Limb (tissue), 2 donors: ENCODE data around the gene ZNF76.

Experiments used
- DNase-seq, 2 donors: peaks; one replicate each; pipeline ENCODE4 v3.0.0-alpha.2; 2016; ENCODE audit errors: extremely low spot score in 2 of 2

ZNF76 gene

GRCh38 chr6:35259194-35259947 lies at the start of gene ZNF76:
Gene ZNF76 (plus strand): TSS chr6:35259735. CDS start chr6:35281152, 21,417 bp downstream.
- peak; percentile 96 to 100 for DNase-seq

GRCh38 chr6:35213298-35213791 lies 46.2 kb upstream of the ZNF76 start:
- DNase-seq, result peak in 1 of 2 donors; percentile 73

- DNase-seq, result peak; percentile 52 to 82
These were observed 45.4 kb upstream of the ZNF76 start, which contains the start of gene SCUBE3 for GRCh38 chr6:35213824-35214756. Gene SCUBE3 (plus strand): TSS chr6:35213956. CDS start chr6:35214419, 463 bp downstream.

DNA sequence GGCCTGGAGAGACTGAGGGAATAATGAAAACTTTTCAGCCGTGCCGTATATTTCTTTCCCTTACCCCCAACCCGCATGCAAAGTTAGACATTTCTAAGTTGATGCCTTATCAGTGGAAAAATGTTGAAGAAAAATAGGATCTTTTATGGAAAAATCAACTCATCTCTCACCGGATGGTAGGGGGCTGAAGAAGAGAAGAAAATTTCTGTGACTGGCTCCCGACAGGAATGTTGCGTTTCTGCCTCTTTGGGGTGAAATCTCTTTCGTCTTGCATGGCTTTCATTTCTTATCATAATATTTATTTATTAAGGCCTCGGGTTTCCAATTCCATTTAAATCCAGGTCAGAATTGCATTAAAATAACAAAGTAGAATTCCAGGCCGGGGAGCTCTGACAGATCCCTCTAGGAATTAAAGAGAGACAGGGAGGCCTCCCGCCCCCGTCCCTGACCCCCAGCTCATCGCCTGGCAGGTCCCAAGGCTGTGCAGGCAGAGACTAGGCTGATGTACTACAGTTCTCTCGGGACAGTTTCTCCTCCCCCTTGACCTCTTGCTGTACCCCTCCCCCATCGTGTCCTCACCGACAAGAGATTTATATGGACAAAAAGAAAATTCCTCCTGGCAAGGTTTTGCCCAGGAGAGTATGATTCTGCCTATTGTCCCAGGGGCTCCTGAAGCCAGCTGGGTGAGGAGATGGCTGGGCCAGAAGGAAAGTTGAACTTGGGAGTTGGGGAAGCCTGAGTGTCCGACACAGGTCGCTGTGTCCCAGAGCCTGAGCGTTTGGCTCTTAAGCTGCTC lies 44.5 kb upstream of the ZNF76 start:
- DNase-seq, result no peak

DNA sequence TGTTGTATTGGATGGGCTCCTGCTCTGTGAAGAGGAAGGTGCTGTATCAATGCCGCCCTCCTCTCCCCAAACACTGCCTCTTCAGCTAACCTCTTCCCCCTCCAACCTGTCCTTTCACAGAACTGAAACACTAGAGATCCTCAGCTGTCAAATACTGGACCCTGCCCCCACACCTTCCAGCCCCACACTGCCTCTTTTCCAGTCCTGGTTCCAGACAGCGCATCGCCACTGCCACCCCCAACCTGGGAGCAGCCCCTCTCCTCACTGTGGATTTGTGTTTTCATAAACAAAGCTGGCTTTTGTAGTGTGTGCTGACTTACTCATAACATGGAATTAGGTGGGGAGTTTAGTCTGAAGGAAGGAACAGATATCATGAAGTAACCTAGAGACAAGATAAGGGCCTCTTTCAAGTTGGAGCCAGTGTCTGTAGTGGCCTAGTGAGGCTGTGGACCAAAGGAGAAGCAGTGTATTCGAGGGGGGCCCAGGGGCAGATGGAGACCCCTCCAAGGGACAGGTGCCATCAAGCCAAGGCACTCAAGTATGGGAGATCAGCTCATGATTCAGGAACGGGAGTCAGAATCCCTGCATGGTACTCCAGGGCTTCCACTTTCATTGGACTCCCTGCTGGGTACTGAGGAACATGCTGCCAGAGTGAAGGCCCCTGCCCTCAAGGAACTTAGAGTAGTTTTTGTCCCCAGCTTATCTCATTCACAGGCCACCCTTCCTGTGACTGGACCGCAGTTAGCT lies 43.7 kb upstream of the ZNF76 start:
- DNase-seq, result no peak

DNA sequence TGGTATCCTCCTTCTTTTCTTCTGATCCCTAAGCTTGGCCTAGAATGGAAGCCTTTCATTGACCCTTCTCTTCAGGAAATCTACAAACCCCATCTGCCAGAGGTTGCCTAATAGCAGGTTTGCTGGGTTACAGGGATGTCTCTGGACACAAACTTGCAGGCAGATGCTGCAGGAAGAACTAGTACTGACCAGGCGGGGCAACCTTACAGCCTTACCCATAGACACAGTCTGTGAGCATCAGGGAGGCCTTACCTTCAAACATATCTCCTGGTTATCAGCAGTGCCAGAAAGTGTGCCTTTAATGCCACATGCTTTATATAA lies 43.2 kb upstream of the ZNF76 start:
- DNase-seq, result no peak

DNA sequence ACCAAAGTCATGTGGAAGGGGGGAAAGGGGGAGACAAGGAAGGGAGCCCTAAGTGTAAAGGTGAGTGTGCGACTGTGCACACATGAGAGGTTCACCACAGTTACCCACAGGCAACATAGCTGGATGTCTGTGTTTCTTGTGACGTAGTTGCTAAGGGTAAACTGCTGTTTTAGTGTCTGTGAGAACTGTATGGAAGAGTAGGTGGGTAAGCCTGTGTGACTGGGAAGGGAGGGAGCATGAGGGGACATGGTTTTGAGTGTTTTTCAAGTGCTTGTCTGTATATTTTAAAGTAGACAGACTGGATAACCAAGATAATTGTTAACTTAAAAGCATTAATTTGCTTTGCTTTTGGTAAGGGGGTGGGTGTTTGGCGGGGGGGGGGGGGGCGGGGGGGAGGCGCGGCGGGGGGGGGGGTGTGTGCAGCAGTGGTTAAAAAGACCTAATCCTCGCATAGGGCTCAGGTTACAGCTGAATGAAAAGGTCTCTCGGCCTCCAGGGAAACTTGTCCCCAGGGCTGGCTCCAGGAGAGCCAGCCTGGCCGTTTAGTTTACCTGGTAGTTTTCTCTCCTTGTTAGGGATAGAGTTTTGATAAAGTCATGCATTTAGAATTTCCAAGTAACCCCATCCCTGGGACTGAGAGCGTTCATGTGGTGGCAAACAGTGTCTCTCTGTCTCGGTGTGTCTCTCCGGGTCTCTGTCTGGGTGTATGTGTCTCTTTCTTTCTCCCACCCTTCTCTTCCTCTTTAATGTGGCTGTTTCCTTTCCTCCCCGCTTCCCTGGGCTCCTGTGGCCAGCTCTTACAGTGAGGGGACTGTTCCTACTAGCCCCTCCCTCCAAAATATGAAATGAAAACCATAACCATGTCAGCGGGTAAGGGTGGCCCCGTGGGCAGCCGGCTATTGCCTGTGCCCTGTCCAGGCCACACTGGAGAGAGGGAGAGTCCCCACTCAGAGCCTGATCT lies 42.4 kb upstream of the ZNF76 start:
- DNase-seq, result no peak

- no peak for DNase-seq
These were observed 41.5 kb upstream of the ZNF76 start for GRCh38 chr6:35218021-35218420.

GRCh38 chr6:35218456-35218855 lies 41.1 kb upstream of the ZNF76 start:
- DNase-seq, result no peak

DNA sequence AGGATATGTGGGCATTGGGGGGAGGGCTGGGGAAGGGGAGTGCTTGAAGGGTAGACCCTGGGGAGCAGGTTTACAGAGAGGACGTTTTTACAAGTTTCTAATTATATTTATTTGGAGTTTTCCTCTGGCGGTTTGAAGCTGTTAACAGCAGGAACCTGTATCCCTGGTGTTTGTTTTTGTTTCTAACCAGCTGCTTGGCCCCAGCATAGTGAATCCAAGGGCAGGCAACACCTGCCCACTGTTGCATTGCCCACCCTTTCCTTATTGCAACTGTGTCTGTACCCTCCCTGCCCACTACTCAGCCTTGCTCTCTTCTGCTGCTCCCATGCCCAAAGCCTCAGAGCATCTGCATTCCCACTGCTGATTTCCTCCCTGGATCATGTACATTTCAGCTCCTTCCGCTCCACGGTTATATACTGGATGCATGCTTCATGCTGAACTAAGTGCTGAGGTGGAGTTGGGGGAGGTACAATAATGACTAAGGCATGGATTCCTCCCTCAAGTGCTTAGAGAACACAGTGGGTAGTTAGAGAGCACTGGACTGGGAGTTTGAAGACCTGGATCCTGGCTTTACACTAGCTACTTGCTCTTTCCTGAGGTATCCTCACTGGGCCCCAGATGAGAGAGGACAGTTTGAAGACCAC lies 39.7 kb upstream of the ZNF76 start:
- DNase-seq, result no peak

DNA sequence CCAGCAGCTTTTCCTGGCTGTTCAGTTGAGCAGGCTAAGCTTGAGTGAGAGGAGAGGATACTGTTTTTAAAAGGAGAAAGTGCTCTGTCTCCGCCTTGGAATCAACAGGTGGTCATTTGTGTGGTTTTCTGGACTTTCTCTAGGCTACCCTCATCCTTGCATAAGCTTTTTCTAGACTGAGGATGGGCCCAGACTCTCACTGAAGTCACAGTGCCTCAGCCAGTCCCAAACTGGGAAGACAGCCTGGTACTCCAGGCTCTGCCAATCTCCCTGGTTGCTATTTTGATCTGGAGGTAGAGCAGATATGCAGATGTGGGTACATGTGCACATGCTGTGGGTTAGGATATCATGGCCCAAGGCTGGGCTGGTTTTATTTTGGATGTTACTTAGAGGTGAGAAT lies 38.8 kb upstream of the ZNF76 start:
- DNase-seq, result no peak

DNA sequence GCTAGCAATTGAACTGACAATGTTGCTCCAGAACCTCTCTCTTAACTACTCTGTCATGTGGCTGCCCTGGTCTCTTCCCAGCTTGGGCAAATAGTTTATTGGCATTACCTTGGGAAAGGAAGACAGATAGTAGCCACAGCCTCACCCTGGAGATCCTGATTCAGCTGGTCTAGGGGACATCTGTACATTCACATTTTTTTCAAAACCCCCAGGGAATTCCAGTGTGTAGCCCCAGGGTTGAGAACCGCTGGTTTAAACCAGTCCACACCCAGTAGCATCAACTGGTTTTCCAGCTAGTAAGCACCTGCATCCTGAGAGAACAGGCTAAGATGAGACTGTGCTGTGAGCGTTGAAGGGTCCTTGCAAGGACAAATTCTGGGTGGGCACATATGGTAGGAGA lies 36.1 kb upstream of the ZNF76 start:
- no peak for DNase-seq

DNA sequence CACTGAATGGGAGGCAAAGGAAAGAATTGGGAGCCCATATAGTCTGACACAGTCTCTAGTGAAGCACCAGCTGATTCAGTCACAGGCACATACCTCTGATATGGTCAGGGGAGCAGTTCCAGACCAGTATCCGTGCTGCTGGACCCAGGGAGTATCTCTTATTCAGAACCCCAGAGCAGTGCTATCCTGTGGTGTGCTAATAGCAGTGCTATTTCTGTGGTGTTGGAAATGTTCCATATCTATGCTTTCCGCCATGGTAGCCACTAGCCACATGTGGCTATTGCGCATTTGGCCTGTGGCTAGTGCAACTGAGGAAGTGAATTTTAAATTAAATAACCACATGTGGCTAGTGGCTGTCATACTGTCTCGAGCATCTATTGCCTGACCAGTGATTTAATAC lies 34.8 kb upstream of the ZNF76 start:
- DNase-seq, result no peak

GRCh38 chr6:35228481-35228880 lies 31.1 kb upstream of the ZNF76 start:
- DNase-seq, result no peak

- no peak for DNase-seq
These were observed 30.2 kb upstream of the ZNF76 start for GRCh38 chr6:35229304-35229703.

DNA sequence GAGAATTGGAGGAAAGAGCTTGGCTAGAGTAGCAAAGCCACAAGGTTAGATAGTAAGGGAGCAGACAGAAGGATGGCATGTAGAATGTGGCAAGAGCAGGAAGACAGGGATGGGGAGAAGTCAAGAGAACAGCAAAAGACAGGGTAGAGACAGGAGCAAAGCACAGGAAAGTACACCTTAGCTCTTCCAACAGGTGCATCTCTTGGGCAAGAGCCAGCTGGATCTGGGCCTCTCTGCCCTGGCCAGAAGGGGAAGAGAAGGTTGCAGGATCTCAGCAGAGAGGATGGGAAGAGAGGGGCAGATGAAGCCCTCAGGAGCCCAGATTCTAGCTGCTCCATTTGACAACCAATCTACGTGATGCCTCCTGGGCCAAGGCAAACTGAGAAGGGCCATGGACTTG lies 29.0 kb upstream of the ZNF76 start:
- no peak for DNase-seq

- no peak for DNase-seq
These were observed 28.6 kb upstream of the ZNF76 start for GRCh38 chr6:35230950-35231349.

GRCh38 chr6:35231563-35231962 lies 28.0 kb upstream of the ZNF76 start:
- no peak for DNase-seq

GRCh38 chr6:35234901-35235300 lies 24.6 kb upstream of the ZNF76 start:
- no peak for DNase-seq
